Brain pericyte (primary cell): ENCODE data around the gene NR2F1.

Experiments used
- DNase-seq: peaks from one replicate; pipeline ENCODE4 v3.0.0-alpha.2; 2012; ENCODE audit warnings: low read depth, low spot score

Gene NR2F1

DNA sequence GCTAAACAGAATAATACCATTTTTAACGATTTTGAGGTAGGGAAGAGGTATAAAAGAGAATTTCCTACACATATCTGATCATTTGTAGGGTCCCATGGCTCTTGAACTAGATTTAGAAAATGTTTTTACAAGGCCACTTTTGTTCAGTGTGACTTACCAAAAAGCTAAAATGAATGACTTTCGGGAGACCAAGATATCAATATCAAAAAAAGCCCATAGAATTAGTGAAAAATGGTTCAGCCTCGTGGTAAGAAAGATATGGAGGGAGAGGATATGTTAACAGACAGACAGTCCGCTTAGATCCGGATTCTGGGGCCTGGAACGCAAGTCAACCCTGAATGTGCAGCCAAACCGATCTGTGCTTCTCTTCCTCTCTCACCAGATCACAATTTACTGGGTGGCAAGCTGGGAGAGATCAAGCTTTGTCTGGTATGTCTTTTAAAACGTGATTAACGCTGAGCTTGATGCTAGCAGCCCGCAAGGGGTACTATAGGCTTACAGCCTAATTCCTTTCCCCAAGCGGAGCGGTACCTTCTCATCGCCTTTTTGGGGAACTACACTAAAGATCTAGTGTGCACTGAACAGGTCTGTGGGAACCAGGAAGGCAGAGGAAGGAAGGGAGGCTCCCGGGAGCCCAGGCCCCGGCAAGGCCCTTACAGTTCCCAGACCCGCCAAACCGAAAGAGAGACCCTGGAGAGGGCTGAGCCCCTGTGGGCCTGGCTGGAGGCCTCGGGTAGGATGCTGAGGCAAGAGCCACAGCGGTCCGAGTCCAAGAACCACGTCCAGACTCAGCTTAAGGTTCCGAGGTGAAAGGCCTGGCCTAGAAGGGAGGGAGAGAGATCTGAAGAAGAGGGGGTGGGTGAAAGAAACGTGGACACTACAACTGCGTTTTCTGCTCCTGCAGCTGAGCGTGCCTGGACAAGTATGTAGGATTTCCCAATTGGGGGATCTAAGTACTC, 4.9 kb upstream of the NR2F1 start:
- no peak for DNase-seq

DNA sequence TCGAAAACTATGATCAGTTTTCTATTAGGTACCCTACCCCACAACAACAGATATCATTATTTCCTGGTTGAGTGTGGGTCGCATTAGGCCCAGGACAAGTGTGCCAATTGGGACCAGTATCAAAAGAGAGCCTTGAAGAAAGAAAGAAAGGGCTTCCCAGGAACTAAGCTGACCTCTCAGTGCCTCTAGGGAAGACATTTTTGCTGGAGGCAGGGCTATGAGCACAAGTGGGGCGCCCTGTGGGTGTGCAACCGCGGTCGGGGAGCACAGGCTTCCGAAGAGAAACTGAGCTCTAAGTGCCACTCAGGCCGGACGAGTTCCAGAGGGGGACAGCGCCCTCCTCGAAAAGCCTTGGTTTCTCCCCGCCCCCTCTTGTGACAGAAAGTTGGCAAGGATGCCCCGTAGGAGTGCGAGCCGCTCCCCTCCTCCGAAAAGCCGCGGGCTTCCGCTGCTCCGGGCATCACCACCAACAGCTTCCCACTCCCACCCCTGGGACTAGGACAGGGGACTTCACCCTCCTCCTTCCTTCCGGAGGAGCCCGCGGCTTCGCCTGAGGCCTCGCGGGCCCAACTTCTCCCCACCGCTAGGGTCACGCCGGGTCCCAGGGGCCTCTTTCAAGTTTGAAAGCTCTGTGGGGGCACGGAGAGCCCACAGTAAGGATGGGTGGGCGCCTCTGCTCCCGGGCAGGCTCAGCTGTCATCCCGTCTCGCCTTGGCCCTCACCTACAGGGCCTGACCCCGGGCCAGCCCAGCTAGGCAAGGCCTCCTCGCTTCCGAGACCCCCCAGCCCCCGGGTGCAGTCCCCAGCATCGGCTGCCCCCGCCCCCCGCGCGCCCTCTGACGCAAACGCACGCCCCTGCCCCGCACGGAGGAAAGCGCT, 4.0 kb upstream of the NR2F1 start:
- no peak for DNase-seq

DNA sequence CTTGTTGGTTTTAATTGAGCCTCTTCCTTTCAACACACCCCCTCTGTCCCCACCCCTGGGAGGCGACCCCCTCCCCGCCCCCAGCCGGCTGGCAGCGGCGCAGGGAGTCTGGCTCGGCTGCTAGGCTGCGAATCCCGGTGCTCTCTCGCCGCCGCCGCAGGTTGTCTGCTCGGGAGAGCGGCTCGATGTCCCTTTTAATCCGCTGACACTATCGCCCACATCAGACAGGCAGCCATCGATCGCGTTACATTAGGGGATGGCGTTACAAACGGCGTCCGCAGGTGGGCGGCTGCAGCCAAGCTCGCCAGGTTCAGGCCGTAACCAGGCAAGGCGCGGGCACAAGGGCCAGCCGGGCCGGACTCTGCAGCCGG, 3.3 kb upstream of the NR2F1 start:
- DNase-seq, result no peak

DNA sequence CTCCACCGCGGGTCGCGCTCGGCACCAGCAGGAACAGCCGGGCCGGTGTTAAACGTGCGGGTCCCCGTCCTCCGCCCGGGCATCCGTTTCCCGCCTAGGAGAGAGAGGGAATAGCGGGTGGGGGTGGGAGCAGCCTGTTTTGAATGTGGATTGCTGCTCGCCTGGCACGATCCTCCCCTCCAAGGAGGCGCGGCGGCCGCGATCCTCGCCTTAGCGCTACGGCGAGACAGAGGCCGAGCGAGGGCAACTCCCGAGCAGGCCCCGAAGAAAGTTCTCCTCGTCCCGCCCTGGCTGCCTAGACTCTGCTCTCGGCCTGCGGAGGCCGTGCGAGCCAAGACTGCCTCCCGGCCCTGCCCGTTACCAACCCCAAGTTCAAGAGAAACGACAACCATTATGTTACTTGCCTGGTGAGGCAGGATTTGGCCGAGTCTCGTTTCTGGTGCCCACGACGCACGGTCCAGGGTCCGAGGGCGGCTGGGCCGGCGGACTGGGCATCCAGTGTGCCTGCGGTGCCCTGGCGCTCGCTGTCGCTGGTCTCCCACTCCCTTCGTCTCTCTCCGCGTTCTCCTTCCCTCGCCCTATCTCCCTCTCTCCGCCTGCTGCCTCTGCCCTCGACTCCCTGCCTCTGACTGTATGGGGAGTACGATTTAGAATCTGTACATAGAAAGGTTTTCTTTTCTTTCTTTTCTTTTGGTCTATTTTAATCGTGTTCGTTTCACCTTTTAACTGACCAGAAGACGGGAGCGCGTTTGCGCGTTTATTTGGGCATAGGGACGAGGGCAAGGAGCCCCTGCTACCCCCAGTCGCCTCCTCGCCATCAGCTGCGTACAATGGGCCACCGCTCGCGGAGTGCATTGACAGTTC, 2.7 kb upstream of the NR2F1 start:
- DNase-seq, result no peak

DNA sequence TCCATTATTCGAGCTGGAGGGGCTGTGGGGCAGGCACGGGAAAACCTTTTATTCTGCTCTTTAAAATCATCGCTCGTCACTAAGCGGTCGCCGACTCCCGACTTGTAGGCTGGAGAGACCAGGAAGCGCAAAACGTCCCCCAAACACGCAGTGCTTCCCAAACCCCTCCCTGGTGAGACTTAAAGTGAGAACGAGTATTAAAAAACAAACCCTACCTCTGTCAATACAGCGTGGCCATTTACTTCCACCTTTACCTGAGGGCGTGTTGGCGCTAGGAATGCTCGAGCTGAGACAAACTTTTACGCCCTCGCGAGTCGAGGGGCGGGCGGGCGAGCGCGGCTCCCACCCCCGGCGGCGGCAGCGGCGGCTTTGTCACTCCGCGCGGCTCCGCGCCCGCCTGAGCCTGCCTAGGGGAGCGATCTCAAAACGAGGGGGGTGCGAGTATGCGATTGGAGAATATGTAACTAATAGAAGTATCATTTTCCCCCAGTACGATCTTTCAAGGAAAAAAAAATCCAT, 2.0 kb upstream of the NR2F1 start, which contains the start of gene NR2F1-AS1:
Gene NR2F1-AS1 (minus strand): TSS at position 293 of the 519 bp plus-strand sequence.
- no peak for DNase-seq

DNA sequence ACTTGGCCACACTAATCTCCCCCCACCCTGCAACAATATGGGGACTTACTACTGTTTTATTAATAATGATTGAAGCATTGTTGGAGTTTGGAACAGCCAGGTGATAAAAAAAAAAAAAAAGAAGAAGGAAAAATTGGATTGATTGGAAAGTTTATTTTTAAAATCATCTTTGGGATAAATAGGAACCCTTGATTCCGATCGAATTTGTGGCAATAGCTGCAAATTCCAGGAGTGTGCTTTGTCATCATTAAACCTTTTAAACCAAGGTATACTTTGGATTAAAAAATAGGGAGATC, 907 bp upstream of the NR2F1 start:
- no peak for DNase-seq

DNA sequence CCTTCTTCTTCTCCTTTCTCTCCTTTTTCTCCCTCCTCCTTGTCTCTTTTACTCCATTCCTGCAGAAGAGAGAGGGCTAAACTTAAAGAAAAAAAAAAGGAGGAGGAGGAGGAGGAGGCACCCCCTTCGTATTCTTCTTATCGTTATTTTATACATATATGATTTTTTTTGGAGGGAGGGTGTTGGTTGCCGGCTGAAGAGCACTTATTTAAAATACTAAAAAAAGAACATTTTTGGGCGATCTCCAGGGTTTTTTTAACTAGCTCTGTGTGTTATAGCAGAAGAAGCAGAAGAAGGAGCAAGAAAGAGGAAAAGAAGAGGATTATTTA, 381 bp downstream of the NR2F1 start:
- DNase-seq, result no peak

DNA sequence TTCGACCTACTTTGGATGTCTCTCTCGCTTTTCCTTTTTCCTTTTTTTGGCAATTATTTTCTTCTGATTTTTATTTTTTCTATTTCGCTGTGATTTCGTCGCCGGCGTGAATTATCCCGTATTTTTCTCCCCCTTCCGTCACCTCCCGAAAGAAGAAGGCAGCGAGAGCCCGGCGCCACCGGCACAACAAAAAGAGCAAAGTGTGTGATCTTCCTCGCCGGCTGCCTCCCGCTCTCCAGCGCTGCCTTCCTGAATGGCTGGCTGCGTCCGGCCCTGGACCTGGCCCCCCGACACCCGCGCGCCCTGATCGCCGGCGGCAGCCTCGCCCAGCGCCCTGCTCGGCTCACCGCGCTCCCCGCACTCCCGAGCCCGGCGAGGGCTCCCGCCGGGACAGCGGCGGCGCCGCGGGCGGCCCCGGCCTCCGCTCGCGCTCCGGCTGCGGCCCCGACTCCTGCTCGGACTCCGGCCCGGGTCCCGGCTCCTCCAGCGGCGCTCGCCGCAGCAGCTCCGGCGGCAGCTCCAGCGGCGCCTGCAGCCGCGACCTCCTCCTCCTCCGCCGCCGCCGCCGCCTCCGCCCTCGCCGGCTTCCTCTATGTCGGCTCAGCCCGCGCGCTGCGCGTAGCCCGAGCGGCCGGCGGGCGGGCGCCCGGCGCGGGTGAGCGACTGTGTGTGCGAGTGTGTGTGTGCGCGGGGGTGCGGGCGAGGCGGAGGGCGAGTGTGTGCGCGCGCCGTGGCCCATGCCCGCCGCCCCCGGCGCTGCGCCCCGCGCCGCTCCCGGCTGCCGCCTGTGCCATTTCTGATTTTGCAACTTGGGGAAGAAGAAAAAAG, 960 bp downstream of the NR2F1 start:
- DNase-seq, result no peak

DNA sequence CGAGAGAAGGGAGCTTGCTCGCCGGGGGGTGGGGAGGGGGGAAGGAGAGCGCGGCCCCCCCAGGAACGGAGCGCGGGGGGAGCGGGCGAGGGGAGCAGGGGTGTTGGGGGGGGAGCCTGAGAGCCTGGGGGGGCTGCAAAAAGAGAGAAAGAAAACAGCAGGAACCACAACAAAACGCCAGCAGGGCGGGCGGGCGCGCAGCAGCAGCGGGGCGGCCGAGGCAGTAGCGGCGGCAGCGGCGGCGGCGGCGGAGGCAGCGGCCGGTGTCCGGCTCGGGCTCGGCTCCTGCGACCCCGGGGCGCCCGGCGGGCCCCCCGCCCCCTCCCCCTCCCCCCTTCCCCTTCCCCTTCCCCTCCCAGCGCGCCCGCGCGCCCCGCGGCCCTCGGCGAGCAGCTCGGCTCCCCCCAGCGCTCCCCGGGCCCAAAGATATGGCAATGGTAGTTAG, 1.6 kb downstream of the NR2F1 start:
- DNase-seq, result no peak

DNA sequence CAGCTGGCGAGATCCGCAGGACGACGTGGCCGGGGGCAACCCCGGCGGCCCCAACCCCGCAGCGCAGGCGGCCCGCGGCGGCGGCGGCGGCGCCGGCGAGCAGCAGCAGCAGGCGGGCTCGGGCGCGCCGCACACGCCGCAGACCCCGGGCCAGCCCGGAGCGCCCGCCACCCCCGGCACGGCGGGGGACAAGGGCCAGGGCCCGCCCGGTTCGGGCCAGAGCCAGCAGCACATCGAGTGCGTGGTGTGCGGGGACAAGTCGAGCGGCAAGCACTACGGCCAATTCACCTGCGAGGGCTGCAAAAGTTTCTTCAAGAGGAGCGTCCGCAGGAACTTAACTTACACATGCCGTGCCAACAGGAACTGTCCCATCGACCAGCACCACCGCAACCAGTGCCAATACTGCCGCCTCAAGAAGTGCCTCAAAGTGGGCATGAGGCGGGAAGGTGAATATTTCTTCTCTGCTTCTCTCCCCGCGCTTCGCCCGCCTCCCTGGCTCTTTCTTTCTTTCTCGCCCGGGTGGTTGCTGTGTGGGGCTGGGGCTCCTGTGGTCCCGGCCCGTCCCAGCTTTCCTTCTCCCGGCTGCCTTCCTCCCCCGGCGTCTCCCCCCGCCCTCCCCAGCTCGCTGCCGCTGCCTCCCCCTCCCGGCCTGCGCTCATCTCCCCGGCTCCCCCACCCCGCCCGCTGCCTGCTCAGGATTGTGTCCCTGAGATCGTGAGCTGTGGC, 2.2 kb downstream of the NR2F1 start:
- DNase-seq, result no peak

DNA sequence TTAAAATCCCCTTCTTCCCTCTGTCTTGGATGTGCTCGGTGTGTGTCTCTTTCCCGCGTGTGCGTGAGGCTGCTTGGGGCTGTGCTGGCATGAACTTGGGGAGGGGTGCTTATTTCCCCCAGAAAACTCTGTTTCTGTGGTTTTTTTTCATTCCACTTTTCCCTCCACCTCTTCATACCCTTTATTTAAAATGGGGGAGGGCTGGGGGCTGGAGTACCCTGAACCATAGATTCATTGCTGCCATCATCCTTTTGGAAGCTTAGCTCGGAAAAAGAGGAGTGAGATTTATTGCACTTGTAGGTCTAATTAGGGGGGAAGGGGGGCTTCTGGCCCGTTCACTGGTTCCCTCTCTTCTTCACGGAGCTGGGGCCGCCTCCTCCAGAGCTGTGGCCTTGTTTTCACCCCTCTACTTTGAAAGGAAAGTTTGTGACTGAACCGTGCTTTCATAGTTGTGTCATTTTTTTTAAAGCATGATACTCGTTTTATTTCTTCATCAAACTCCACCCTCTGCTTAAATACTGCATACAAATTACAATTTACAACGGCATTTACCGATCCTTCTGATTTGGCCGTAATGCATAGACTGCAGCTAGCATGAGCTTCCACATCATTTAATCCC, 2.9 kb downstream of the NR2F1 start:
- DNase-seq, result no peak

DNA sequence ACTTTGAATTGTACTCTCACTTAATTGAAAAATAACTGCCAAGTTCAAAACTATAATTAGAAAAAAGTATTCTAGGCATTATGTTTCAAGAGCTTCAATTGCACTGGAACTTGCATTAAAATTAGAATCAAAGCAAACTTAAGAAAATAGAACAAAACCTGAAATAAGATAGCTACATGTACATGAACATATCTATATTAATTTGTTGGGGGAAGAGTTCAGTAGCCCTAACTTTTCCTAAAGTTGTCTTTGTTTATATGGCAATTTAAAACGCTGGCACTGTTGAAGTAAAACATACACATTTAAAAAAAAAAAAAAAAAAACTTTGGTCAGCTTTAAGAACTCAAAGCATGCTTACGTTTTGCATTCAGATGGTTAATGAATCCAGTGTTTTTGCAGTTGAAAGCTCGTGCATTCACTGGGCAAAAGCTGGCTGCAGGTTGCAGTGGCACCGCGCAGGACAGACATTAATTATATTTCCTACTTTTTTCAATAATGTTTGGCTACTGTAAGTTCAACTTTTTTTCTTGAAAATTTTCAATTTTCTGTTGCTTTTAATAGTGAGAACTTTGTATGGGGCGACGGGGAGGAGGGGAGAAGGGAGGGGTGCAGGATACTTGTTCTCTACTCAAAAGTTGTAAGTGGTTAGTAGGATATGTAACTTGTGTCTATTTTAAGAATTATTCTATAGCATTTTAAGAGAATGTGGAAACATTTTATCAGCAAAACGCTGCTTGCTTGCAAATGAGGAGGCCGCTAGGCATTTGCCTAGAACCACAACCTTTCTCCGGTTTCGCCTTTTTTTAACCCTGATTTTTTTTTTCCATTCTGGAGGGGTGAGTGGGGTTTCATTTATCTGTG, 3.9 kb downstream of the NR2F1 start:
- DNase-seq, result no peak

DNA sequence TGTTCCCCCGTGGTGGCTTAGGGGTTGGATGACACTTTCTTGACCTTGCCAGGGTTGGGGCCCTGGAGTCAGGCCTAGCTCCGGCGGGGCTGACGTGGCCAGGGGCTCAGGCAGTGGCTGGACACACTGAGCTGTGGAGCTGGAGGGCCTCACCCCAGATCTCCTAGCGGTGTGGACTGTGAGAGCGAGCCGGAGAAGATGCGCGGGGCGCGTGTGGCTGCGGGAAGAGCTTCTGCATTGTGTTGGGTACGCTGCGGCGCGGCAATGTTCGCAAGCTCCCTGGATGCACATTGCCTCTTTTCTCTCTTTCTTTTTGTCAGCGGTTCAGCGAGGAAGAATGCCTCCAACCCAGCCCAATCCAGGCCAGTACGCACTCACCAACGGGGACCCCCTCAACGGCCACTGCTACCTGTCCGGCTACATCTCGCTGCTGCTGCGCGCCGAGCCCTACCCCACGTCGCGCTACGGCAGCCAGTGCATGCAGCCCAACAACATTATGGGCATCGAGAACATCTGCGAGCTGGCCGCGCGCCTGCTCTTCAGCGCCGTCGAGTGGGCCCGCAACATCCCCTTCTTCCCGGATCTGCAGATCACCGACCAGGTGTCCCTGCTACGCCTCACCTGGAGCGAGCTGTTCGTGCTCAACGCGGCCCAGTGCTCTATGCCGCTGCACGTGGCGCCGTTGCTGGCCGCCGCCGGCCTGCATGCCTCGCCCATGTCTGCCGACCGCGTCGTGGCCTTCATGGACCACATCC, 4.8 kb downstream of the NR2F1 start:
- no peak for DNase-seq

DNA sequence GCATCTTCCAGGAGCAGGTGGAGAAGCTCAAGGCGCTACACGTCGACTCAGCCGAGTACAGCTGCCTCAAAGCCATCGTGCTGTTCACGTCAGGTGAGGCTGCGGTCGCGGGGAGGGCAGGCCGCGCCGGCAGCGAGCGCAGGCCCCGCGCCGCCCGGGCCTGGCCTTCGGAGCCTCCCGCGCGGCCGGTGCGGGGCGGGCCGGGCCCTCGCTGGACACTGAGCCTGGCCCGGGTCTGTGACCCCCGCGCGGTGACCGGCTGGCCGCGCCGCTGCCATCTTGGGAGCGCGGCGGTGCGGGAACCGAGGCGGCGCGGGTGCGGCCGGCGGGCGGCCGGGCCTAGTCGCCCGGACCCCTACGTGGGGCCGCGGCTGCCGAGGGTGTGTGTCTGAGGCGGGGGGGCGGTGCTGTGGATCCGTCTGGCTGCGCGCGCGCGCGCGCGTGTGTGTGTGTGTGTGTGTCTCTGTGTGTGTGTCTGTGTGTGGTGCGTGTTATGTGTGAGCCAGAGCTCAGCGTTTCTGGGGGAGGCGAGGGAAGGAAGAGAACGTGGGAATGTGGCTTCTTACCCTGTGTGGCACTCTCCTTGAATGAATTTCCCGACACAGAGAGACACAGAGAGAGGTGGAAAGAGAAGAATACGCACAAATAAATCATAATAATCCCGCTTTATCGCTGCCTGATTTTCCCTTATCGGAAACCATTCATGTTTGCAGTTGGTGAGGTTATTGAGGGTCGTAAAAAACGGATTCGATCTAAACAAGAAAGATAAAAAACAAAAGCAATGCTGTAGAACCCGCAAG, 5.5 kb downstream of the NR2F1 start:
- no peak for DNase-seq

DNA sequence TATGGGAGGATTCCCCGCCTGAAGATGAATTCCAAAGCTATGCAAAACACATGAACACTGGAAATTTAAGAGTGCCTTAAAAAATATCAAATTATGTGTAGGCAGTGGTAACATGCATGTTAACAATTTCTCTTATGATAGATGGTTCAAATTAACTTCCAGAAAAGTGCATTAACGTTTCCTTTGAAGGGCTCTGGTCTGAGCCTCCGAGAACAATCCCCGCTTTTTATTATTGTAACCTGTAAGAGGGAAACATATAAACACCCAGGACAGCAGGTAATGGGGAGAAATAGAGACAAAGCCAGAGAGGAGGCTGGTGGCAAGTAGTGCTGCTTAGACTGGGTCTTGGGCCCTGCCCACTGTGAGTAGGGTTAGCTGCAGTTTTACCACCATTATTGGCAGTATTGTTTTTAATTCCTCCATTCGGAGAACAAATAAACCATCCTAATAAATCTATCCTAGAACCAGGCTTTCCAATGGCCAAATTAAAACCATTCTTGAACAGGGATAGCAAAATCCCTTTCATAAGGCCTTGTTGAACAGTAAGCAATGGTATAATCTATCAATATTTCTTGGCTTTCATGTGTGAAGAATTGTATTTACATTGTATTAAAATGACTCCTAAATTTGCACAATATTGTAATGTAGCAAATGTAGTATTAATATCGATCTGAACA, 6.3 kb downstream of the NR2F1 start:
- DNase-seq, result no peak

DNA sequence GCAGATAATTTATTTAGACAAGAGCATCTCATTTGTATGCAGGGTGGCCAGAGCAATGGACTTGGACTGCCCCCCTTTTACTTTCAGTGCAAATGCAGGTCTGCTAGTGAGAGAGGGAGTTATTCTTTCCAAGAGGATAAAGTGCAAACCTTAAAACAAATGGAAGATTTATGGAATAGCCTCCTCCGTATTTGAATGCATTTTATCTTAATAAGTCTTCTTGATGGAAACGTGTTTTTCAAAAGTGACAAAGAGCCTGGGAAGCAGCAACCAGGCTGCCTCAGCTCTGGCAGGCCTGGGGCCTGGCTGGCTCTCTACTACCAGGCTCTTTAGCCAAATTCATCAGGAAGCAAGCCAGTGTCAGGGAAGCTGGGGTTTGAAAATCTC, 6.8 kb downstream of the NR2F1 start:
- no peak for DNase-seq

DNA sequence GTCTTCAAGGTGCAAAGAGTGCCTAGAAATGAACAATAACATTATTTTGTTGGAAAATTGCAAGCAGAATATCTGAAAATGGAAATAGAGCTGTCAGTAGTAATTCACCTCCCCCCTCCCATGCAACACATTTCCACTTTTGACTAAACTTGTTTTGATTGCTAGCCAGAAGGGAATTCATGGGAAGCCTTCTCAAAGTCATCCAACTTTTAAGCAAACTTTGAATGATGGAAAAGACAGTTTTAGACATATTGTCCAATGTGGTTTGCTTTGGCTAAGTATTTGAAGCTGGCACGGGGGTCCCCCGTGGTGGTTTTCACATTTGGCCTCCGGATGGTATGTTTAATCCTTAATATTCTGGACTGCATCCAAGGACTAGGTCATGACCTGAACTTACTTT, 7.5 kb downstream of the NR2F1 start:
- no peak for DNase-seq
